HEK293T (cell line): ENCODE data around the gene CDK5RAP2.
"Not testable (repeated sequence)": the region's sequence is repeated elsewhere in the genome, so short reads cannot be mapped to it uniquely, and the experiment has no call there.

Experiments
- BHLHE40 ChIP-seq: fragments of 450-650 bp; IDR thresholded peaks from 2 replicates; pipeline ENCODE4 v1.6.1; 2016; ENCODE audit warnings: mild to moderate bottlenecking, moderate library complexity, borderline replicate concordance
- FOXM1 ChIP-seq: fragments of 450-650 bp; IDR thresholded peaks from 2 replicates; pipeline ENCODE4 v1.6.1; 2017; ENCODE audit warnings: mild to moderate bottlenecking, borderline replicate concordance
- SP1 ChIP-seq: fragments of 450-650 bp; IDR thresholded peaks from 2 replicates; pipeline ENCODE4 v1.6.1; 2017
- SUZ12 ChIP-seq: fragments of 450-650 bp; IDR thresholded peaks from 2 replicates; pipeline ENCODE4 v1.6.1; 2016; ENCODE audit warnings: mild to moderate bottlenecking

GRCh38 chr9:120530220-120530832 lies 49.6 kb downstream of the CDK5RAP2 start:
- TF ChIP-seq SUZ12, BHLHE40, FOXM1, SP1: not testable (repeated sequence)
